Peyer's patch (tissue), 4 donors: Measurements from ENCODE around the gene EIF3I.

Experiments
- POLR2A ChIP-seq, 2 donors: fragments of 450-650 bp; IDR thresholded peaks; one replicate each; pipeline ENCODE4 v1.5.1; 2017; ENCODE audit warnings: antibody characterized with exemption in 2 of 2, mild to moderate bottlenecking in 2 of 2, moderate library complexity in 2 of 2
- TF ChIP-seq, protein P1 (sequence below), 6 experiments: fragments of 450-650 bp in 4 of 6; fragments of 200-600 bp in 2 of 6; sonication (generic) in 1 of 6; IDR thresholded peaks; one replicate each; pipeline ENCODE4 v1.5.1; 2017 to 2019; ENCODE audit warnings: antibody characterized with exemption in 6 of 6, mild to moderate bottlenecking in 3 of 6, moderate library complexity in 1 of 6

- TF ChIP-seq, protein P1, sequence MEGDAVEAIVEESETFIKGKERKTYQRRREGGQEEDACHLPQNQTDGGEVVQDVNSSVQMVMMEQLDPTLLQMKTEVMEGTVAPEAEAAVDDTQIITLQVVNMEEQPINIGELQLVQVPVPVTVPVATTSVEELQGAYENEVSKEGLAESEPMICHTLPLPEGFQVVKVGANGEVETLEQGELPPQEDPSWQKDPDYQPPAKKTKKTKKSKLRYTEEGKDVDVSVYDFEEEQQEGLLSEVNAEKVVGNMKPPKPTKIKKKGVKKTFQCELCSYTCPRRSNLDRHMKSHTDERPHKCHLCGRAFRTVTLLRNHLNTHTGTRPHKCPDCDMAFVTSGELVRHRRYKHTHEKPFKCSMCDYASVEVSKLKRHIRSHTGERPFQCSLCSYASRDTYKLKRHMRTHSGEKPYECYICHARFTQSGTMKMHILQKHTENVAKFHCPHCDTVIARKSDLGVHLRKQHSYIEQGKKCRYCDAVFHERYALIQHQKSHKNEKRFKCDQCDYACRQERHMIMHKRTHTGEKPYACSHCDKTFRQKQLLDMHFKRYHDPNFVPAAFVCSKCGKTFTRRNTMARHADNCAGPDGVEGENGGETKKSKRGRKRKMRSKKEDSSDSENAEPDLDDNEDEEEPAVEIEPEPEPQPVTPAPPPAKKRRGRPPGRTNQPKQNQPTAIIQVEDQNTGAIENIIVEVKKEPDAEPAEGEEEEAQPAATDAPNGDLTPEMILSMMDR (IDR thresholded peaks at IDR 0.05): no peak
- no peak for TF ChIP-seq POLR2A (IDR thresholded peaks at IDR 0.05)
These were observed 40.1 kb upstream of the EIF3I start for GRCh38 chr1:32182060-32182459.
